ENCODE data around the gene MSTO1.
"Not testable (repeated sequence)": the region's sequence is repeated elsewhere in the genome, so short reads cannot be mapped to it uniquely, and the experiment has no call there.

GRCh38 chr1:155661239-155661638 lies 51.2 kb downstream of the MSTO1 start:
- TF ChIP-seq CTCF (IDR thresholded peaks at IDR 0.05; ENCODE audit: low read length); EZH2phosphoT487 (IDR thresholded peaks at IDR 0.05; ENCODE audit: low read length); EZH2 (optimal IDR thresholded peaks at IDR 0.05; ENCODE audit: low read depth, low read length): not testable (repeated sequence)
